ENCODE data around the gene PDGFC.

PDGFC gene

DNA sequence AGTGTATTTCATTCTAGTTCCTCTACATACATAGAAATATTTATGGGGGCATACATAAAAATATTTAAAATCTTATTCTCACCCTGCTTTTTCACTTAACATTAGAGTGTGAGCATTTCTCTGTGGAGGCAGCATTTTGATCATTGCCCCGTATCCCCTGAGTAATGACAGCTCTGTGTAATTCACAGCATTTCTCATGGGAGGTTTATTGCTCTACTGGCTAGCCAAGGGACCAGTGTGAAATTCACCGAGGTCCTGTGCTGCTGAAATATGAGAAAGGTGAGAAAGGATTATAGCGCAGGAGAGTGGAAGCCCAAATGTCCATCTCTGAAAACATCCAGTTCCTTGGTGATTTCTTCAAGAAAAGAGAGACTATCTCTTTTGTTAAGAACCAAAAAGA lies 22.9 kb downstream of the PDGFC start:
- no peak overlapping the region for H3K4me3 ChIP-seq (ENCODE audit: low read depth, low read length)
- TF ChIP-seq CTCF (IDR thresholded peaks at IDR 0.05; ENCODE audit: low read depth, low read length, missing control alignments): no peak
- DNase-seq (ENCODE audit: low read depth): no peak

DNA sequence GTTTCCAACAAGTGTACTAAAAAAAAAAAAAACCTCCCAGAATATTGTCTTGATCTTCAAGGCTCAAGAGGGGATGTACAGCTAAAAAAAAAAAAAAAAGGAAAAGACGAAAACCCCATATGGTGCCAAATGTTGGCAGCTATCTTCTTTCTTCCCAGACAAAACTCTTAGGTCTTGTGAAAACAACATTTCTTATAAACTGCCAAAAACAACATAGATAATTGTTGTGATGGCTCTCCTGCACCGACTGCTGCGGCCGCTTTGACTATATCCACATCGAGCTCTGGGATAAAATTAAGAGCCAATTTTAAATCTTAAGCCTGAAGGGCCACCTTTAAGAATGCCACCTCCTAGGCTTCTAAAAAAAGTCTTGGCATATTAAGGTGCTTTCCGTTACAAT lies 23.5 kb downstream of the PDGFC start:
- TF ChIP-seq CTCF (IDR thresholded peaks at IDR 0.05; ENCODE audit: low read depth, low read length, missing control alignments): no peak
- no peak for DNase-seq (ENCODE audit: low read depth)
- H3K4me3 ChIP-seq (ENCODE audit: low read depth, low read length): no peak overlapping the region

GRCh38 chr4:156946516-156947424 lies 24.8 kb downstream of the PDGFC start:
- H3K4me3 ChIP-seq (ENCODE audit: low read depth, low read length): no peak overlapping the region
- TF ChIP-seq CTCF (IDR thresholded peaks at IDR 0.05; ENCODE audit: low read depth, low read length, missing control alignments): no peak
- no peak for DNase-seq (ENCODE audit: low read depth)

GRCh38 chr4:156945532-156945931 lies 26.1 kb downstream of the PDGFC start:
- H3K4me3 ChIP-seq (ENCODE audit: low read depth, low read length): no peak overlapping the region
- no peak for DNase-seq (ENCODE audit: low read depth)
- no peak for TF ChIP-seq CTCF (IDR thresholded peaks at IDR 0.05; ENCODE audit: low read depth, low read length, missing control alignments)

DNA sequence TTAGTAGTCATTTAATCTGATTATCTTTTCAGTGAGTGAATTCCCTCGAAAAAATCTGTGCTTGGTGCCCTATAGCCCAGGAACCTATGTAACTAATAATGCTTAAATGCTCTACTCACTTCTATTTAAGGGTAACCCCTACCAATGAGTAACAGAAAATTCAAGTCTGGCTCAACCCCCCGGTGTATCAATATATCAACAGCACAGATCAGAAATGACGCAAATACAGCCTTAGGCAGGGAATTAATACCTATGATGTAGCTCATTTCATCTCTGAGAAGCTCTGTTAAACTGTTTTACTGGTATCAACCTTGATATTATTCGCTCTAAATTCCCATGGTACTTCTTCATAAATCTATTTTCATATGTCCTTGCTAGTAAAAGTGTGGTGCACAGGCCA lies 28.6 kb downstream of the PDGFC start:
- H3K4me3 ChIP-seq (ENCODE audit: low read depth, low read length): no peak overlapping the region
- TF ChIP-seq CTCF (IDR thresholded peaks at IDR 0.05; ENCODE audit: low read depth, low read length, missing control alignments): no peak
- DNase-seq (ENCODE audit: low read depth): no peak

GRCh38 chr4:156941940-156942548 lies 29.6 kb downstream of the PDGFC start:
- H3K4me3 ChIP-seq (ENCODE audit: low read depth, low read length): no peak overlapping the region
- DNase-seq (ENCODE audit: low read depth): no peak
- no peak for TF ChIP-seq CTCF (IDR thresholded peaks at IDR 0.05; ENCODE audit: low read depth, low read length, missing control alignments)

Data from GM12864 (cell line).